GM12865 (cell line): ENCODE data around the gene GPR153.

ENCODE experiments used
- DNase-seq: peaks from one replicate; pipeline ENCODE4 v3.0.0; 2010; ENCODE audit warnings: low read depth
- H3K4me3 ChIP-seq: 2 replicates; pipeline ENCODE4 v1.5.1; 2011; ENCODE audit warnings: mild to moderate bottlenecking, low read depth, low read length, control low read depth
- TF ChIP-seq, protein P1 (sequence below): IDR thresholded peaks from 2 replicates; pipeline ENCODE4 v1.5.1; 2011; ENCODE audit warnings: low read length, control low read depth, low read depth, inconsistent platforms; ENCODE audit not compliant: insufficient read depth; ENCODE audit errors: missing control alignments

Gene GPR153

DNA sequence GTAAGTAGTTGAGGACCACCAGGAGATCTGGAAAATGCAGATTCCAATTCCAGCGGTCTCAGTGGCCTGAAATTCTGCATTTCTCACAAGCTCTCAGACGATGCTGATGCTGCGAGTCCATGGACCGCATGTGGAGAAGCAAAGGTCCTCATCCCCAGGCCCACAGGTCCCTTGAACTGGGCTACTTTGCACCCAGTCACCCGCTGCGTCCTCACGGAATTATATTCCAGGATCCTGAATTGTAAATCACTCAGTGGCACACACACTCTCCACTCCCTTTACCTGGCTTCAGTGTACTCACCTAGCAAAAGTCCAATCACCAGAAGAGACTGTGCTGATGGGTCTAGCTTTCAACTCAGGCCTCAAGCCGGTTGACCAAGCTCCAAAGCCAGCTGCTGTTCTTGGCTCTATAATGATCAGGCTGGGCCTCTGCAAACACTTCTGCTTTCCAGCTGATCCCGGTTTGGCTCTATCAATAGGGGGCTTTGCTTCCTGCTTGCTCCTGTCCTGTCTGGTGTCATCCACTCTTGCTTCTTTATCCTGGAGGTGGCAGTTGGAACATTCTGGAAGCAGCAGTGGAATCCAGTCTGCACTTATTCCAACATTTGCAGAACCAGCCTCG lies 60.6 kb downstream of the GPR153 start:
- peak overlapping the region; percentile 81 for H3K4me3 ChIP-seq
- TF ChIP-seq, protein P1, sequence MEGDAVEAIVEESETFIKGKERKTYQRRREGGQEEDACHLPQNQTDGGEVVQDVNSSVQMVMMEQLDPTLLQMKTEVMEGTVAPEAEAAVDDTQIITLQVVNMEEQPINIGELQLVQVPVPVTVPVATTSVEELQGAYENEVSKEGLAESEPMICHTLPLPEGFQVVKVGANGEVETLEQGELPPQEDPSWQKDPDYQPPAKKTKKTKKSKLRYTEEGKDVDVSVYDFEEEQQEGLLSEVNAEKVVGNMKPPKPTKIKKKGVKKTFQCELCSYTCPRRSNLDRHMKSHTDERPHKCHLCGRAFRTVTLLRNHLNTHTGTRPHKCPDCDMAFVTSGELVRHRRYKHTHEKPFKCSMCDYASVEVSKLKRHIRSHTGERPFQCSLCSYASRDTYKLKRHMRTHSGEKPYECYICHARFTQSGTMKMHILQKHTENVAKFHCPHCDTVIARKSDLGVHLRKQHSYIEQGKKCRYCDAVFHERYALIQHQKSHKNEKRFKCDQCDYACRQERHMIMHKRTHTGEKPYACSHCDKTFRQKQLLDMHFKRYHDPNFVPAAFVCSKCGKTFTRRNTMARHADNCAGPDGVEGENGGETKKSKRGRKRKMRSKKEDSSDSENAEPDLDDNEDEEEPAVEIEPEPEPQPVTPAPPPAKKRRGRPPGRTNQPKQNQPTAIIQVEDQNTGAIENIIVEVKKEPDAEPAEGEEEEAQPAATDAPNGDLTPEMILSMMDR: no peak
- no peak for DNase-seq

- peak within 1 kb of the TSS; percentile 81 for H3K4me3 ChIP-seq
- peak; percentile 99 for DNase-seq
- TF ChIP-seq, protein P1: no peak
Observed at GRCh38 chr1:6199298-6200187, 61.4 kb downstream of the GPR153 start, which contains the start of gene RPL22. Gene RPL22 (minus strand): TSS chr1:6199595. CDS start chr1:6199573, 22 bp downstream.

DNA sequence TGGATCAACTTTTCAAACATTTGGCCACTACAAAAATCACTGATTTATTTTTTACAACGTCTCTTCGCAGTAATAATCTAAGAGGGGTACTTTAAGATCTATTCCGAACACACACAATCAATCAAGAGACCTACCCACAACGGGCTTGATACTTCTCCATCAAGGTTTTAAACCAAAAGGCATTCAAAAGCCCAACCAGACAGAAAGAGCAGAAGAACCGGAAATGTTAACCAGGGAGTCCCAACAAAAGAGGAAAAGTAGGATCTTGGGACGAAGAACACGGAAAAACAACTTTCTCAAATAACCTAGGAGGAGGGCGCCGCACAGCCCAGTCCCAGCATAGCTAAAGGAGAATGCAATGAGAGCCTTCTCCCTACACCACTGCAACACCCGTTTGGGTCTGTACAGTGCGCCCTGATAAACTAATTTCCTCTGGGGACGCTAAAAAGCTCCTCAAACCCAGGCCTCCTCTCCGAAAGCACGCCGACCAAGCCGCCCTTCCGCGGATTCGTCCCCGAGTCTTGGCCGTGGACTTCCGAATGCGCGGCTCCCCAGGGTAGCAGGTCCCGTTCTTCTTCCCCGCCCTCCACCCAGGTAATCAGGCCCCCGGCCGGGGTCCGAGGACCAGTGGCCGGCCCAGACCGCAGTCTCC lies 62.1 kb downstream of the GPR153 start:
- peak; percentile 42 for DNase-seq
- H3K4me3 ChIP-seq: peak overlapping the region; percentile 81
- TF ChIP-seq, protein P1: no peak

GRCh38 chr1:6197746-6198427 lies 63.0 kb downstream of the GPR153 start:
- no peak for DNase-seq
- peak overlapping the region; percentile 81 for H3K4me3 ChIP-seq
- TF ChIP-seq, protein P1: no peak
